GM12873 (cell line): ENCODE data around the gene RELN.

Experiments
- CTCF ChIP-seq: IDR thresholded peaks from 2 replicates; pipeline ENCODE4 v1.5.1; 2012; ENCODE audit warnings: low read depth, mild to moderate bottlenecking, moderate library complexity, low read length, control low read depth; ENCODE audit not compliant: insufficient read depth; ENCODE audit errors: missing control alignments

The RELN gene

GRCh38 chr7:103794424-103794823 lies 195.0 kb downstream of the RELN start:
- TF ChIP-seq CTCF, result no peak

- TF ChIP-seq CTCF, result no peak
These were observed 195.8 kb downstream of the RELN start for GRCh38 chr7:103793614-103794013.

- no peak for TF ChIP-seq CTCF
These were observed 197.6 kb downstream of the RELN start for GRCh38 chr7:103791894-103792293.

- no peak for TF ChIP-seq CTCF
These were observed 204.7 kb downstream of the RELN start for GRCh38 chr7:103784646-103785286.

- no peak for TF ChIP-seq CTCF
These were observed 208.0 kb downstream of the RELN start for GRCh38 chr7:103781409-103781808.

- TF ChIP-seq CTCF, result no peak
These were observed 212.0 kb downstream of the RELN start for GRCh38 chr7:103777440-103777839.

- no peak for TF ChIP-seq CTCF
These were observed 215.7 kb downstream of the RELN start for GRCh38 chr7:103773726-103774125.

- TF ChIP-seq CTCF, result no peak
These were observed 217.2 kb downstream of the RELN start for GRCh38 chr7:103772171-103772773.
